Osteoblast (primary cell): Measurements from ENCODE around the gene AK2. TPM values are rescaled to one million over a fixed set of nuclear protein-coding genes. Genes with fewer than 3 reads are reported as not detected.
A peak's percentile ranks its signal among the peaks of the same experiment; 100 is the strongest.
"Not testable (repeated sequence)": the region's sequence is repeated elsewhere in the genome, so short reads cannot be mapped to it uniquely, and the experiment has no call there.

ENCODE experiments used
- DNase-seq: peaks from one replicate; pipeline ENCODE4 v3.0.0; 2011; ENCODE audit warnings: low spot score, mixed read lengths; ENCODE audit not compliant: insufficient read length; ENCODE audit errors: missing footprints
- H2AFZ ChIP-seq: 2 replicates; pipeline ENCODE4 v1.6.0; 2011; ENCODE audit warnings: mild to moderate bottlenecking, low read length
- H3K27ac ChIP-seq: 2 replicates; pipeline ENCODE4 v1.5.1; 2011; ENCODE audit warnings: mild to moderate bottlenecking, low read depth, low read length, moderate library complexity
- H3K27me3 ChIP-seq: 2 replicates; pipeline ENCODE4 v1.6.0; 2012; ENCODE audit warnings: mild to moderate bottlenecking, control low read depth, inconsistent platforms, low read length, moderate library complexity; ENCODE audit not compliant: insufficient read depth
- H3K36me3 ChIP-seq: 2 replicates; pipeline ENCODE4 v1.5.1; 2011; ENCODE audit warnings: mild to moderate bottlenecking, low read length, control low read depth, moderate library complexity; ENCODE audit not compliant: insufficient read depth
- H3K4me1 ChIP-seq: 2 replicates; pipeline ENCODE4 v1.5.1; 2011; ENCODE audit warnings: mild to moderate bottlenecking, low read length, control low read depth, moderate library complexity; ENCODE audit not compliant: insufficient read depth
- H3K4me2 ChIP-seq: 2 replicates; pipeline ENCODE4 v1.6.0; 2011; ENCODE audit warnings: mild to moderate bottlenecking, low read length; ENCODE audit not compliant: insufficient read depth
- H3K4me3 ChIP-seq: fragments of 200-600 bp; sonication (generic); 3 replicates; pipeline ENCODE4 v1.5.1; 2012; ENCODE audit warnings: mild to moderate bottlenecking, low read length, inconsistent platforms; ENCODE audit not compliant: insufficient read depth
- H3K79me2 ChIP-seq: 2 replicates; pipeline ENCODE4 v1.6.0; 2012; ENCODE audit warnings: mild to moderate bottlenecking, low read length, control low read depth, inconsistent platforms; ENCODE audit not compliant: insufficient read depth
- H3K9me3 ChIP-seq: 2 replicates; pipeline ENCODE4 v1.5.1; 2011; ENCODE audit warnings: low read depth, low read length, control low read depth
- H4K20me1 ChIP-seq: 2 replicates; pipeline ENCODE4 v1.6.0; 2012; ENCODE audit warnings: mild to moderate bottlenecking, low read length, control low read depth; ENCODE audit not compliant: insufficient read depth
- total RNA-seq: library from RNA; depleted of rRNA; stranded (reverse); fragments of >200 nt; gene quantifications from 2 replicates; pipeline ENCODE4 v1.2.3, GENCODE V29; 2012
- TF ChIP-seq, protein P1 (sequence below): IDR thresholded peaks from 2 replicates; pipeline ENCODE4 v1.5.1; 2011; ENCODE audit warnings: mild to moderate bottlenecking, low read depth, low read length, moderate library complexity; ENCODE audit errors: extremely low read depth

The AK2 gene
- total RNA-seq, 1 donor = 139 TPM

DNA sequence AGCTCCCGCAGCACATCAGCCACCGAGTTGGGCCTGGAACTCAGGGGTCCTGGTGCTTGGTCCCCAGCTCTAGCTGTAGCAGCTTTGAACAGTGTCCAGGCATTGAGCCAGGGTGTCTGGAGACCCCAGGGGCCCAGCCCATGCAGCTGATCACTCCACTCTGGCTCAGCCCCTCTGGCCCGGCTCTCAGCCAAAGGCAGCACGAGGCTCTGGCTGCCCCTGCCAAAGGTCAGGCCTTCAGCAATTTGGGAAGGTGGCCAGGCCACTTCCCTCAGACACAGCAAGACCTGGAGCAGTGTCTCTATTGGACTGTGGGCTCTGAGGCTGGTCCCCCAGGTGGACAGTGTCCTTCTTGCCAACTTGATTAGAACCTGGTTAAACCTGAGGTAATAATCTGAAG lies 37.7 kb downstream of the AK2 start:
- Histone ChIP-seq H3K4me3 (no peak overlapping the region), H3K27ac (peak overlapping the region; percentile 90), H3K4me2 (no peak overlapping the region), H3K4me1 (peaks cover 19% of the 10 kb centered on the region), H3K36me3 (no peaks in the 10 kb centered on the region), H3K79me2 (no peaks in the 10 kb centered on the region), H3K27me3 (no peaks in the 10 kb centered on the region), H4K20me1 (no peaks in the 10 kb centered on the region), H2AFZ (no peak overlapping the region), H3K9me3 (no peaks in the 10 kb centered on the region)
- TF ChIP-seq, protein P1, sequence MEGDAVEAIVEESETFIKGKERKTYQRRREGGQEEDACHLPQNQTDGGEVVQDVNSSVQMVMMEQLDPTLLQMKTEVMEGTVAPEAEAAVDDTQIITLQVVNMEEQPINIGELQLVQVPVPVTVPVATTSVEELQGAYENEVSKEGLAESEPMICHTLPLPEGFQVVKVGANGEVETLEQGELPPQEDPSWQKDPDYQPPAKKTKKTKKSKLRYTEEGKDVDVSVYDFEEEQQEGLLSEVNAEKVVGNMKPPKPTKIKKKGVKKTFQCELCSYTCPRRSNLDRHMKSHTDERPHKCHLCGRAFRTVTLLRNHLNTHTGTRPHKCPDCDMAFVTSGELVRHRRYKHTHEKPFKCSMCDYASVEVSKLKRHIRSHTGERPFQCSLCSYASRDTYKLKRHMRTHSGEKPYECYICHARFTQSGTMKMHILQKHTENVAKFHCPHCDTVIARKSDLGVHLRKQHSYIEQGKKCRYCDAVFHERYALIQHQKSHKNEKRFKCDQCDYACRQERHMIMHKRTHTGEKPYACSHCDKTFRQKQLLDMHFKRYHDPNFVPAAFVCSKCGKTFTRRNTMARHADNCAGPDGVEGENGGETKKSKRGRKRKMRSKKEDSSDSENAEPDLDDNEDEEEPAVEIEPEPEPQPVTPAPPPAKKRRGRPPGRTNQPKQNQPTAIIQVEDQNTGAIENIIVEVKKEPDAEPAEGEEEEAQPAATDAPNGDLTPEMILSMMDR = no peak
- DNase-seq = no peak

DNA sequence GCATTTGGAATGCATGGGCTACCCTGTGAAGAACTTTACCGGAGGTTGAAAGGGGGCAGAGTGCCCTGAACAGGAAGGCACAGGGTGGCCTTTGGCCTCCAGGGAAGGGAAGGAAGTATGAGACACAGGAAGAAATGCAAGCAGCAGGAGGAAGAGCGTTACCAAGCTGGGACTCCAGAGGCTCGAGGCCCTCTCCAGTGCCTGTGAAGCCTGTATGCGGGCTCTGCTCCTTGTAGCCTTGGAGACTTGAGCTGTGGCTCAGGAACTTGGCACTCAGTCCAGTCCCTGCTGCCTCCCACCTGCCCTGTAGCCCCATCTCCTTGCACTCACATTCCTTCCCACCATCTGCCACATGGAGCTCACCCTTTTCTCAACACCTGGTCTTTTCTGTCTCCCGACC lies 38.6 kb downstream of the AK2 start:
- no peaks in the 10 kb centered on the region for H3K36me3 ChIP-seq
- no peaks in the 10 kb centered on the region for H3K9me3 ChIP-seq
- TF ChIP-seq, protein P1 = no peak
- H3K27me3 ChIP-seq = no peaks in the 10 kb centered on the region
- DNase-seq = no peak
- peak overlapping the region; percentile 90 for H3K27ac ChIP-seq
- peaks cover 21% of the 10 kb centered on the region for H3K4me1 ChIP-seq
- no peaks in the 10 kb centered on the region for H3K79me2 ChIP-seq
- H3K4me3 ChIP-seq = no peak overlapping the region
- H3K4me2 ChIP-seq = no peak overlapping the region
- no peak overlapping the region for H2AFZ ChIP-seq
- no peaks in the 10 kb centered on the region for H4K20me1 ChIP-seq

GRCh38 chr1:32997381-32997891 lies 39.2 kb downstream of the AK2 start:
- H3K9me3 ChIP-seq = no peaks in the 10 kb centered on the region
- no peaks in the 10 kb centered on the region for H3K36me3 ChIP-seq
- no peaks in the 10 kb centered on the region for H3K27me3 ChIP-seq
- no peaks in the 10 kb centered on the region for H4K20me1 ChIP-seq
- no peaks in the 10 kb centered on the region for H3K79me2 ChIP-seq
- TF ChIP-seq, protein P1 = no peak
- no peak overlapping the region for H3K4me3 ChIP-seq
- peak overlapping the region; percentile 90 for H3K27ac ChIP-seq
- peak overlapping the region; percentile 1 for H3K4me2 ChIP-seq
- peak; percentile 90 for DNase-seq
- H2AFZ ChIP-seq = no peak overlapping the region
- H3K4me1 ChIP-seq = peaks cover 27% of the 10 kb centered on the region

GRCh38 chr1:32993324-32993636 lies 43.4 kb downstream of the AK2 start:
- H3K4me3 ChIP-seq, H2AFZ ChIP-seq, H3K79me2 ChIP-seq, DNase-seq, H4K20me1 ChIP-seq, H3K4me2 ChIP-seq, H3K9me3 ChIP-seq, H3K36me3 ChIP-seq, H3K27me3 ChIP-seq: not testable (repeated sequence)
- Histone ChIP-seq H3K27ac (peak overlapping the region; percentile 89), H3K4me1 (peaks cover 47% of the 10 kb centered on the region)
